Heart right ventricle (tissue), 16 donors: Measurements from ENCODE around the gene CLRN1. TPM values are rescaled to one million over a fixed set of nuclear protein-coding genes. Genes with fewer than 3 reads are reported as not detected.

Experiments
- ATAC-seq, 8 donors: fragments of 200-7000 bp; cut with Tn5 transposase; one replicate each; pipeline ENCODE4 v1.9.1; 2020; ENCODE audit warnings: mild to moderate bottlenecking in 8 of 8, moderate library complexity in 8 of 8, moderate number of reproducible peaks in 1 of 8
- DNase-seq, 2 donors: peaks; one replicate each; pipeline ENCODE4 v3.0.0-alpha.2; 2020
- H3K27ac ChIP-seq, 10 donors: fragments of 200-600 bp; sonication (generic) in 2 of 10; one replicate each; pipeline versions ENCODE4 v1.5.0 to v1.8.0; 2020 to 2022; ENCODE audit warnings: mild to moderate bottlenecking in 3 of 10
- H3K27me3 ChIP-seq, 7 donors: fragments of 200-600 bp; one replicate each; pipeline ENCODE4 v1.8.0; 2021 to 2022; ENCODE audit warnings: mild to moderate bottlenecking in 2 of 7
- H3K36me3 ChIP-seq, 9 donors: fragments of 200-600 bp; sonication (generic) in 1 of 9; one replicate each; pipeline versions ENCODE4 v1.5.0 to v1.8.0; 2020 to 2022; ENCODE audit warnings: mild to moderate bottlenecking in 2 of 9
- H3K4me1 ChIP-seq, 9 donors: fragments of 200-600 bp; sonication (generic) in 1 of 9; one replicate each; pipeline versions ENCODE4 v1.5.0 to v1.8.0; 2020 to 2022; ENCODE audit warnings: mild to moderate bottlenecking in 4 of 9
- H3K4me3 ChIP-seq, 10 donors: fragments of 200-600 bp; sonication (generic) in 2 of 10; one replicate each; pipeline versions ENCODE4 v1.5.0 to v1.8.0; 2020 to 2022; ENCODE audit warnings: mild to moderate bottlenecking in 7 of 10, moderate library complexity in 2 of 10
- H3K9me3 ChIP-seq, 11 donors: fragments of 200-600 bp in 10 of 11; sonication (generic) in 2 of 11; one replicate each; pipeline versions ENCODE4 v1.5.0 to v1.8.0; 2013 to 2022; ENCODE audit warnings: mild to moderate bottlenecking in 2 of 11, control low read depth in 1 of 11, moderate library complexity in 1 of 11
- CTCF ChIP-seq, 9 donors: fragments of 200-600 bp; sonication (generic) in 2 of 9; IDR thresholded peaks; one replicate each; pipeline versions ENCODE4 v1.5.0 to v1.8.0; 2021 to 2022; ENCODE audit warnings: antibody characterized with exemption in 9 of 9, mild to moderate bottlenecking in 5 of 9, moderate library complexity in 1 of 9
- WGBS, 2 donors: extraction: QIAGEN DNeasy Blood & Tissue Kit; methylation state at CpG; one replicate each; pipeline ENCODE4 v1.1.7; 2013; ENCODE audit warnings: inconsistent platforms in 1 of 2; 5-methylcytosine and 5-hydroxymethylcytosine counted together
- intact Hi-C, 10 donors: fragments of 100-400 bp; cut with DNase I; formaldehyde crosslinking; loops; one replicate each; pipeline versions ENCODE4 v1.11.1 to v1.14.2; 2022
- polyA plus RNA-seq, 2 donors: library from polyadenylated mRNA; stranded (reverse); fragments of 200-250 nt; gene quantifications; one replicate each; pipeline ENCODE4 v1.2.3, GENCODE V29; 2013
- total RNA-seq, 10 donors: library from RNA; stranded (reverse); fragmentation: NEBNext Ultra II Directional in 3 of 10; extraction: Animal tissue kit (Norgen Biotek cat#: 25700) in 3 of 10; gene quantifications; one replicate each; pipeline versions ENCODE4 v1.2.1 to v1.2.4, GENCODE V29; 2021 to 2023
- donor health status: Arrhythmogenic right ventricular cardiomyopathy.
- donor health status: ischemic (EF 13 %, LVEDD 7.1; RV severe dilation, severe dysfunction).
- donor health status: healthy with polysubstance abuse.
- donor health status: DM: no; HTN: yes; CAD: no.
- donor health status: DM: no; HTN: no; CAD: no.
- donor health status: ischemic (EF 25% LVEDD 6.9; RV normal size, moderate dysfunction).
- donor health status: ischemic (EF 25% LVEDD 5.7; RV mildly dilated, moderate dysfunction).
- donor health status: healthy.
- donor health status: DM: yes; HTN: yes; CAD: no.
- donor health status: Ischemic cardiomyopathy.
- donor health status: ischemic (EF 35%, LVEDD 5.7; RV mildly dilated, moderate dysfunction).
- donor health status: nonischemic (EF 11% LVEDD 7.7; RV severe dilation, severe dysfunction).
- donor health status: DM: yes; HTN: yes; CAD: no.
- donor health status: PGD.
- donor health status: ischemic (EF 29% LVEDD 5.4; RV normal size, mild dysfunction).
- donor health status: nonischemic (EF 23%, LVEDD 6.1; RV moderate dilation, normal function).

Gene CLRN1
- total and polyA plus RNA-seq, 12 donors = not detected

GRCh38 chr3:150905339-150905738, 67.2 kb downstream of the CLRN1 start, which contains the start of gene MINDY4B:
MINDY4B (minus strand) TSS chr3:150905439; CDS start chr3:150905439, 0 bp downstream.
- 71 to 76% methylated on average over 4 of the region's 4 CpGs for WGBS, 2 donors
- ATAC-seq = no peak
- H3K4me1 ChIP-seq = no peaks in the 10 kb centered on the region
- no peak for TF ChIP-seq CTCF (IDR thresholded peaks at IDR 0.05)
- DNase-seq = no peak
- H3K36me3 ChIP-seq = no peaks in the 10 kb centered on the region
- H3K27ac ChIP-seq = no peak within 1 kb of the TSS
- H3K27me3 ChIP-seq = peaks cover 0 to 13% (median 0%) of the 10 kb centered on the region in 7 donors
- peaks cover 0 to 5% (median 0%) of the 10 kb centered on the region in 11 donors for H3K9me3 ChIP-seq
- intact Hi-C loops = no loop called here
- no peak within 1 kb of the TSS for H3K4me3 ChIP-seq

GRCh38 chr3:150902988-150903387, 69.5 kb downstream of the CLRN1 start:
- no peak for TF ChIP-seq CTCF (IDR thresholded peaks at IDR 0.05)
- no peaks in the 10 kb centered on the region for H3K4me1 ChIP-seq
- H3K36me3 ChIP-seq = no peaks in the 10 kb centered on the region
- H3K27ac ChIP-seq = no peak overlapping the region
- peaks cover 0 to 12% (median 0%) of the 10 kb centered on the region in 7 donors for H3K27me3 ChIP-seq
- ATAC-seq = no peak
- DNase-seq = no peak
- H3K9me3 ChIP-seq = peaks cover 0 to 5% (median 0%) of the 10 kb centered on the region in 11 donors
- H3K4me3 ChIP-seq = no peak overlapping the region
- WGBS, 2 donors = 61 to 71% methylated on average over 2 of the region's 2 CpGs
- intact Hi-C loops = no loop called here

- intact Hi-C loops = no loop called here
- ATAC-seq = no peak
- H3K4me3 ChIP-seq = no peak overlapping the region
- no peak for DNase-seq
- H3K9me3 ChIP-seq = no peaks in the 10 kb centered on the region
- H3K36me3 ChIP-seq = no peaks in the 10 kb centered on the region
- no peak for TF ChIP-seq CTCF (IDR thresholded peaks at IDR 0.05)
- H3K4me1 ChIP-seq = no peaks in the 10 kb centered on the region
- peaks cover 0 to 9% (median 0%) of the 10 kb centered on the region in 7 donors for H3K27me3 ChIP-seq
- no peak overlapping the region for H3K27ac ChIP-seq
- 85 to 88% methylated on average over 10 of the region's 10 CpGs for WGBS, 2 donors
These were observed 70.7 kb downstream of the CLRN1 start for GRCh38 chr3:150901793-150902192.

- Histone ChIP-seq H3K9me3 (no peaks in the 10 kb centered on the region), H3K27me3 (peaks cover 0 to 9% (median 0%) of the 10 kb centered on the region in 7 donors), H3K4me3 (no peak overlapping the region), H3K27ac (no peak overlapping the region), H3K4me1 (no peaks in the 10 kb centered on the region), H3K36me3 (no peaks in the 10 kb centered on the region)
- intact Hi-C loops = no loop called here
- no peak for ATAC-seq
- 57 to 58% methylated on average over 2 of the region's 2 CpGs for WGBS, 2 donors
- DNase-seq = no peak
- TF ChIP-seq CTCF (IDR thresholded peaks at IDR 0.05) = no peak
These were observed 73.4 kb downstream of the CLRN1 start for GRCh38 chr3:150899141-150899540.
